Suppressor macrophage treated with lipopolysaccharide for 4 hours (primary cell): ENCODE results near the gene TTLL7.

Experiments used
- DNase-seq: peaks from one replicate; pipeline ENCODE4 v3.0.0-alpha.2; 2020

Gene TTLL7, protein sequence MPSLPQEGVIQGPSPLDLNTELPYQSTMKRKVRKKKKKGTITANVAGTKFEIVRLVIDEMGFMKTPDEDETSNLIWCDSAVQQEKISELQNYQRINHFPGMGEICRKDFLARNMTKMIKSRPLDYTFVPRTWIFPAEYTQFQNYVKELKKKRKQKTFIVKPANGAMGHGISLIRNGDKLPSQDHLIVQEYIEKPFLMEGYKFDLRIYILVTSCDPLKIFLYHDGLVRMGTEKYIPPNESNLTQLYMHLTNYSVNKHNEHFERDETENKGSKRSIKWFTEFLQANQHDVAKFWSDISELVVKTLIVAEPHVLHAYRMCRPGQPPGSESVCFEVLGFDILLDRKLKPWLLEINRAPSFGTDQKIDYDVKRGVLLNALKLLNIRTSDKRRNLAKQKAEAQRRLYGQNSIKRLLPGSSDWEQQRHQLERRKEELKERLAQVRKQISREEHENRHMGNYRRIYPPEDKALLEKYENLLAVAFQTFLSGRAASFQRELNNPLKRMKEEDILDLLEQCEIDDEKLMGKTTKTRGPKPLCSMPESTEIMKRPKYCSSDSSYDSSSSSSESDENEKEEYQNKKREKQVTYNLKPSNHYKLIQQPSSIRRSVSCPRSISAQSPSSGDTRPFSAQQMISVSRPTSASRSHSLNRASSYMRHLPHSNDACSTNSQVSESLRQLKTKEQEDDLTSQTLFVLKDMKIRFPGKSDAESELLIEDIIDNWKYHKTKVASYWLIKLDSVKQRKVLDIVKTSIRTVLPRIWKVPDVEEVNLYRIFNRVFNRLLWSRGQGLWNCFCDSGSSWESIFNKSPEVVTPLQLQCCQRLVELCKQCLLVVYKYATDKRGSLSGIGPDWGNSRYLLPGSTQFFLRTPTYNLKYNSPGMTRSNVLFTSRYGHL

DNA sequence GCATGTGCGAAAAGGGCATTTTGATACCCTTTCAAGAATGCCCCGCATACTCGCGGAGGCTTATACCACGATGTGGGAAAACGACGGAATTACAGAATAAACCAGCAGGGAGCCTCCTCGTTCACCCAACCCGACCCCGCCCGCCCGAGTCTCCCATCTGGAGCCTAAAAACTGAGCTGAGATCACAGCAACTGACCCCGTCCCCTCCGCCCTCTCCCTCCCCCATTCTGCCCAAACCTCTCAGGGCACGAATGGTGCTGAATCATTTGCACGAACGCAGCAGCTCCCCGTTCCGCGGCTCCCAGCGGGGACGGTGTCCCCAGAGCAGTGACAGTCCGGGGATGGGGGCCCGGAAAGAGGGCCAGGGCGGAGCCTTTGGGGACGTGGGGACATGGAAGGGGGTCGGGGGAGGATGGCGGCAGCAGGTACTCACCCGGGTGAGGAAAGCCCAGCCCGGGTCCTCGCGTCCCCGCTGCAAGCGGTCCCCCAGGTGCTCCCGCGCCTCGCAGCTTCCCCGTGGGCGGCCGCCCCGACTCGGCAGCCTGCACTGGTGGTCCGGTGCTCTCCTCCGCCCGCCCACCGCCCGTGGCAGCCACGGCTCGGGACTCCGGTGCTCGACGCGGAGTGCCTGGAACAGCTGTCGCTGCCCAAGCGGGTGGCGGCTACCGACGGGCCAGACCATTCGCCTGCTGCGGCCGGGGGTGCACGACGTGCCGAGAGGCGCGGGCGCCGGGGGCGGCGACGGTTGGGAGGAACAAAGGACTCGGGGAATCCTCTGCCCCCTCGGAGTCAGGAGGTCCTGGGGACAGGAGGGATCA, at the start of gene TTLL7:
TSS of gene TTLL7 (minus strand) at position 635 of the 818 bp plus-strand sequence. CDS start 46,921 bp downstream, outside the sequence.
- peak; percentile 74 for DNase-seq

DNA sequence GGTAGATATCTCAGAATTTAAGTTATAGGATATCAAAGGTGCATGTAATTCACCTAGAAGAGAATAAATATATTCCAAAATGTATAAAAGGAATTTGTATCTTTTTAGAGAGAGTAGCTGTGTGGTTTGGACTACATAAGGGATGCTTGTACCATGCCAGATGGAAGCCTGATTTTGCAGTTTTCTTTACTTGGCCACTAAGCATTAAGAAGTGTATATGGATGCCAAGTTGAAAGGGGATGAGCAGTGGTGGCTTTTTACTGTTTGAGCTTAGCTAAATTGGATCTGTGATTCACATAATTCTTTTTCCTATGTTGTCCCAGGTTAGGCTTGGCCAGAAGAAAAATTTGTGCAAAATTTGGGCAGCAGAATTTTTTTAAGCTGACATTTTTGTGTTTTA, 43.5 kb upstream of the TTLL7 start:
- DNase-seq = no peak

DNA sequence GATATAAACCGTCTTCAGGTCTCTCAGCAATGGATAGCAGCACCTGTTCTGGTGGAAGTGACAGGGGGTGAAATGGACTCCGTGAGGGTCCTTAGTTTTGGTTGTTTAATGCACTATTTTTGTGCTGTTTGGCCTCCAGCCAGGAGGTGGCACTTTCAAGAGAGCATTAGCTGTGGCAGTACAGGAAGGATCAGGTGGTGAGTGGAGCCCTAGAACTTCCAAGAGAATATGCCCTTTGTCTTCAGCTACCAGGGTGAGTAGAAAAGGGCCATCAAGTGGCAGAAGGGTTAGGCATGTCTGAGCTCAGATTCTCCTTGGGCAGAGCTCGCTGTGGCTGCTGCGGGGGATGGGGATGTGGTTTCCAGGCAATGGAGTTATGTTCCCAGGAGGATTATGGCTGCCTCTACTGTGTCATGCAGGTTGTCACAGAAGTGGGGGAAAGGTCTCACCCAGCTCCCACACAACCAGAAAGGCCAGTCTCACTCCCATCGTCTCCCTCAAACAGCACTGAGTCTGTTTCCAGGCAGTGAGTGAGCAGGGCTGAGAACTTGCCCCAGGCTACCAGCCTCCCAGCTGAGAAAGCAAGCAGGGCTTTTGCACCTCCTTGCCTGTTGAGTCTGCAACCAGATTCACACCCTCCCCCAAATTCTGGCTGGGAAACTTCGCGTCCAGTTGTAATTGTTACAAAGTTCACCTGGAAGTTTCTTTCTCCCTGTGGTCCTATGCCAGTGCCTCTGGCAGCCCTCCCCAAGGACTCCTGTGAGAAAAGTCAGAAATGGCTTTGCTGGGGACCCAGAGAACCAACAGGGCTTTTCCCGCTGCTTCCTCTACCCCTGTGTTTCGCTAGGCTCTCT, 39.1 kb upstream of the TTLL7 start:
- no peak for DNase-seq

DNA sequence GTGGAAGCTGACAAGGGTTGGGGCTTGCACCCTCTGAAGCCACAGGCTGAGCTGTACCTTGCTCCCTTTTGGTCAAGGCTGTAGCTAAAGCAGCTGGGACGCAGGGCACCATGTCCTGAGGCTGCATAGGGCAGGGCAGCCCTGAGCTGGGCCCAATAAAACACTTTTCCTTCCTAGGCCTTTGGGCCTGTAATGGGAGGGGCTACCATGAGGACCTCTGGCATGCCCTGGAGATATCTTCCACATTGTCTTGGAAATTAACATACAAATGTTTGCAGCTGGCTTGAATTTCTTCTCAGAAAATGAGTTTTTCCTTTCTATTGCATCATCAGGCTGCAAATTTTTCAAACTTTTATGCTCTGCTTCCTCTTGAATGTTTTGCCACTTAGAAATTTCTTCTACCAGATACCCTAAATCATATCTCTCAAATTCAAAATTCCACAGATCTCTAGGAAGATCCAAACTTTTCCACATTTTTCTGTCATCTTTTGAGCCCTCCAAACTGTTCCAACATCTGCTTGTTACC, 32.9 kb upstream of the TTLL7 start:
- no peak for DNase-seq

DNA sequence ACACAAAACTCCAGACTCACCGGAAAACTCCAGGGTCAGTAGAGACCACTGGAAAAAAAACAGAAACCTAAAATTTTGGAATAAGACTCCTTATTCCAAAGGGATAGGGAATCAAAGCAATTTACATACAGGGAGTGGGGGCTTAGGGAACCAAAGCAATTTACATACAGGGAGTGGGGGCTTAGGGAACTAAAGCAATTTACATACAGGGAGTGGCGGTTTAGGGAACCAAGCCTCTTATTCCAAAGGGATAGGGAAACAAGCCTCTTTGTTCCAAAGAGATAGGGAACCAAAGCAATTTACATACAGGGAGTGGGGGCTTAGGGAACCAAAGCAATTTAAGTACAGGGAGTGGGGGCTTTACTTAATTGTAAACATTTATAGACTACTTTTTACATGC, 28.4 kb upstream of the TTLL7 start:
- no peak for DNase-seq

DNA sequence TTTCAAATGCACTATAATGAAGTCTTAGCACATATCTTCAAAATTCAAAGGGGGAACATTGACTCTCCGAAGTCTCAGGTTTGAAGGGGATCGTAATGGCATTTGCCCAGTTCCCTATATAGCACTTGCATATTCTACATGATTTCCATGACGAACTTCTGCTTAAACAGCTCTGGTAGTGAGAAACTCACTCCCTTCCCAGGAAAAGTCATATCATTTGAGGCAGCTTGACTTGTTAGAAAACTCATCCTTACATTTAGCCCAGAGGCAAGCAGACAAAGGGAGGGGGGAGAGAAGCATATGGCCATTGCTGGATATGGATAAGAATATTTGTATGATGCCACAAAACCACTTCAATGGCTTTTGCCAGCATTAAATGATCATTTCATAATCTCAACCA, 27.0 kb upstream of the TTLL7 start:
- DNase-seq = no peak

DNA sequence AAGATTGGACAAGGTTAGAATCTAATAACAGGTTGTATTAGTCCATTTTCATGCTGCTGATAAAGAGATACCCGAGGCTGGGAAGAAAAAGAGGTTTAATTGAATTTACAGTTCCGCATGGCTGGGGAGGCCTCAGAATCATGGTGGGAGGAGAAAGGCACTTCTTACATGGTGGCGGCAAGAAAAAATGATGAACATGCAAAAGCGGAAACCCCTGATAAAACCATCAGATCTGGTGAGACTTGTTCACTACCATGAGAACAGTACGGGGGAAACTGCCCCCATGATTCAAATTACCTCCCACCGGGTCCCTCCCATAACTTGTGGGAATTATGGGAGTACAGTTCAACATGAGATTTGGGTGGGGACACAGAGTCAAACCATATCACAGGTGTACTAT, 22.9 kb upstream of the TTLL7 start:
- DNase-seq = no peak

DNA sequence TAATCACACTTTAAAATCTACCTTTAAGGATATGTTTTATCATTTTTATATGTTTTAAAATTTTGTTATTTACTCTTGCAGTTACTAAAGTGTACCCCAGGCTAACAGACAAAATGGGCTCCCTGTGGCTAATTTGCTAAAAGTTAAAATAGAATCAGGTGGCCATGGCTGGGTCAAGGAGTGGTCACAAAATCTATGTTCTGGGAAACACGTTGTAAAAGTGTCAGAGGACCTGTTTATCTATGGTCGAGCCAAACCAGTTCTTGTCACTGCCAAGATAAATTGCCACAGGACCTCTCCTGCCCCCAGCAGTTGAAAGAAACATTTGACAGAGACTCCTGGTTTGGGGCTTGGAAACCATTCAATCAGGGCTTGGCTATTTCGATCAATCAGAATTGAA, 21.2 kb upstream of the TTLL7 start:
- DNase-seq = no peak

DNA sequence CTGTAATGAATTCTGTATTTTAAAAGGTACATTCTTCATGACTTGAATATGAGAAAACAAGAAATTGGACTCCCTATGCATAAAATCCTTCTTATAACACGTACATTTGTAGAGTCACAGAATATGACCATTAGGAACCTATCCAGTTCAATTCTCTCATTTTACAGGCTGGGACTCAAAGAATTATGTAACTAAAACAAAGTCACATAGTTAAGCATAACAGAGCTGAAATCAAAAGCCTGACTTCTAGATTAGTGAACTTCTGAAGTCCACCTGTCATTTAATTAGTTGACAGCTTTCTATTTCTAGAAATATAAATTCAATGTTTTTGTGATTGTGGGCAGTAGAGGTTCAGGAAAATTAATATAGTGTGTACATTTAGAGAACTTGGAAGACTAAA, 20.3 kb upstream of the TTLL7 start:
- no peak for DNase-seq

DNA sequence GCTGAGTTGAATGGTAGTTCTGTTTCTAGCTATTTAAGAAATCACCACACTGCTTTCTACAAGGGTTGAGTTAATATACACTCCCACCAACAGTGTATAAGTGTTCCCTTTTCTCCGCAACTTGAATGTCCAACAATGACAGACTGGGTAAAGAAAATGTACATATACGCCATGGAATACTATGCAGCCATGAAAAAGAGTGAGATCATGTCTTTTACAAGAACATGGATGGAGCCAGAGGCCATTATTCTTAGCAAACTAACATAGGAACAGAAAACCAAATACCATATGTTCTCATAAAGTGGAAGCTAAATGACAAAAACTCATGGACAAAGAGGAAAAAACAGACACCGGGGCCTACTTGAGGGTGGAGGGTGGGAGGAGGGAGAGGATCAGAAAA, 14.8 kb upstream of the TTLL7 start:
- DNase-seq = no peak

DNA sequence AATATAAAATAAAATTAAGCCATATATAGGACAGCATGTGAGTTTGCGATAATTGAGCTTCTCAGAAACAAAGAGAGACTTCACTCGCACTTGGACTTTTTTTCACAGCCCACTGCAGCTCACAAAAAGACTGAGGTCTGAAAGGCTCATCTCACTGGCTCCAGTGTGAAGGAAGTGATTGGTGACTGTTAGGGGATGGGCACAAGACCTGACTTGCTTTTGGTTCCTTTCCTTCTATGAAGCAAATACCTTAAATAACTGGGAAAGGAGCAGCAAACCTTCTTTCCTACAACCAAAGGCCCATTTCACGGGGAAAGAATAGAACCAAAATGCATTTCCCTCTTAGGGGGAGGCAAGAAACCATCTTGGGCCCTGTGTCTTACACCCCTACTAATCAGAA, 13.1 kb upstream of the TTLL7 start:
- DNase-seq = no peak

DNA sequence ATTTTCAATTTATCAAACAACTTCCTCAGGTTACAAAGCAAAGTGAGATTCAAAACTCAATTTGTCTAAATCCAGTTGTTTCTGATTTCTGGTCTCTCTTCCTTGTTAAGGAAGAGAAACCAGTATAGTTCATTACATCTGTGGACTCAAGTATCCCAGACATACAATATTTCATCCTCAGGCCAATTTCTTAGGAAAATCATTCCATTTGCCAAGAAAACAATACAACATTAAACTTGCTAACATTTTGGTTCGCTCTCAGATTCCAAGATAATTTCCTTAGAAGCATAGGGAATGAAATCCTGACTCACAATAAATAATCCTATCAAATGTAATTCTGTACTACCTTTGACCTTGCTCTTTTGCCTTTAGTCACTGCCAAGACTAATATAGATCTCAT, 11.2 kb upstream of the TTLL7 start:
- no peak for DNase-seq

DNA sequence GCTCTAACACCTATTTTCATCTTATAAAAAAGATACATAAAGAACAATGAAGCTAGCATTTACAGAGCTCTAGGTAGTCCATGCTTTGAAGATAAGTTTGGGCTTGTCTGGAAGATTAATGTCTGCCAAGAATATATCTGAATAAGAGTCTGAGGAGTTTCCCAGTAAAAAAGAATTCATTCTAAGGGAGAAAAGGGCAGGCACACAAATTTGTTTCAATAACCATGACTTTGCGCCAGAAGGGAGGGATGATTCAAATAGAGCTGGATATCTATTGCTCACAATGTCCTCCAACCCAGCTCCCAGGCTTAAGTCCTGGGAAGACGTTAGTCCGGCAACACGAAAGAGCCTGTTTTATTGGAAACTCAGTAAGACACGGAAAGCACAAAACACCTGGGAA, 9.7 kb upstream of the TTLL7 start:
- DNase-seq = no peak

DNA sequence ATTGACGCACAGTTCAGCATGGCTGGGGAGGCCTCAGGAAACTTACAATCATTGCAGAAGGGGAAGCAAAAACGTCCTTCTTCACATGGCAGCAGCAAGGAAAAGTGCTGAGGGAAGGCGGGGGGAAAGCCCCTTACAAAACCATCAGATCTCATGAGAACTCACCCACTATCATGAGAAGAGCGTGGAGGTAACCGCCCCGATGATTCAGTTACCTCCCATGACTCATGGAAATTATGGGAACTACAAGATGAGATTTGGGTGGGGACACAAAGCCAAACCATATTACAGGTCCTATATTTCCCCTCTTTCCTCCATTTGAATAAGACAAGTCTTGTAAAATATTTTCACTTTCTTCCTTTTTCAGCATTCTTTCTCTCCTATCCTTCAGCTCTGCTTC, 7.7 kb upstream of the TTLL7 start:
- DNase-seq = peak; percentile 6

DNA sequence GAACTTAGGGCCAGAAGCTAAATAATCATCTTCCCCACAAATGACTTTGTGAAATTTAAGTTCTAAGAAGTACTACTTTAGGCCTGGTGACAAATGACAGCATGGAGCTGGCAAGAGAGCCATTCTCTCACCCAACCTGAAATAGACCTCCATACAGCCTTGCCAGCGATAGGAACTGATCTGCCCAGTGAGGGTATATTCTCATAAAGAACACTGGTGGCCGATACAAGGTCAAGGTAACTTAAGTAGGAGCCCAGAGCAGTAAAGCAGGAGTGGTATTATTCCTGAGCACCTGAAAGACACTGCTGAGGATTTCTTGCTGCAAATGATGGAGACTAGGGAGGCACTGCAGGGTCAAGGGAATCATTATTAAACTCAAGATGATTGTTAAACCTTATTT, 2.6 kb upstream of the TTLL7 start:
- no peak for DNase-seq

DNA sequence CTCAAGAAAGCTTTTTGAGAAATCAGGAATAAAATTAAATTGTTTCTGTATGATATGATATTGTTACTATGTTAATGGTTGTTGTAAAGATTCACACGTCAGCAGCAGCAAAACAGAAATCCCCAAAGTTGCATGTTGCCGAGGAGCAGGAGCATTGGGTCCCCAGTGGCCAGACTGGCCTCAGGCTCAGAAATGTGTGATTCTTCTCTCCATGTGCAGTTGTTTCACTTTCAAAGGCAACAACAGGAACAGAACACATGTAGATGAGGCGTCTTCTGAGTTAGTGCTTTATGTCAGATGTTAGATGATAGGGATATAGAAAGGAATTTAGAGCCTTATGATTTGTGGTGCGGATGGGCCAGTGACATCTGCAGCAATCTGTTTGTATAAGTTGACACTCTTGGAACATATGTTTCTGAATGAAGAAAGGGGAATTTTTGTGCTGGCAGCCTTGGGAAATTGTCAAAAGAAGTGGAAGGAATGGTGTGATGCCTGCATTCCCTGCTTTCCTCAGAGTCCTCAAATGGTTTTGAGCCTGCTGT, 2.1 kb upstream of the TTLL7 start:
- no peak for DNase-seq

DNA sequence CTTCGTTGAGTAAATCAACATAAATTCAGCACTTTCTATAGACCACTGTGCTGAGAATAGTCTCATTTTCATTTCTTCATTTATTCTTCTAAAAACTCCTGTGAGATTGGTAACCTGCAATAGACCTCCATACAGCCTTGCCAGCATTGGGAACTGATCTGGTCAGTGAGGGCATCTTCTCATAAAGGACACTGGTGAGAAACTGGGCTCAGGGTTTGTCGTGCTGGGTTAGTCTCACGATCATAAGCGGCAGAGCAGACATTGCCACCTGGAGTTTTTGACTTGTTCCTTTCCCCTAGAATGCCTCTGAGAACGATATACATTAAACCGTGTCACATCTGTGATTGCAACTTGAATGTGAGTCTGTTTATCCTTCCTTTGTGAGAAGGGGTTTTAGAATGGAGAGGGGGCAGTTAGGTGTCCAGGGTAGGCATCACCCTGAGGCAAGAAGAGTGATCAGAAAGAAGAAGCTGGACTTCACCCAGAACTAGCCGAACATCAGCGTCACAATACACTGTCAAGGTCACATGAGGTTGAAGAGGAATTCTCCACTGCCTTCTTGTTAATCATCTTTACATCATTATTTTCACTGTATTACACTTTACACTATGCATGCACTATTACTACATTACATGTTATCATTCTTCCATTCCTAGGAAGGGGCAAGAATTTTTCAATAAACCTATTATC, 1.4 kb upstream of the TTLL7 start:
- DNase-seq = no peak

DNA sequence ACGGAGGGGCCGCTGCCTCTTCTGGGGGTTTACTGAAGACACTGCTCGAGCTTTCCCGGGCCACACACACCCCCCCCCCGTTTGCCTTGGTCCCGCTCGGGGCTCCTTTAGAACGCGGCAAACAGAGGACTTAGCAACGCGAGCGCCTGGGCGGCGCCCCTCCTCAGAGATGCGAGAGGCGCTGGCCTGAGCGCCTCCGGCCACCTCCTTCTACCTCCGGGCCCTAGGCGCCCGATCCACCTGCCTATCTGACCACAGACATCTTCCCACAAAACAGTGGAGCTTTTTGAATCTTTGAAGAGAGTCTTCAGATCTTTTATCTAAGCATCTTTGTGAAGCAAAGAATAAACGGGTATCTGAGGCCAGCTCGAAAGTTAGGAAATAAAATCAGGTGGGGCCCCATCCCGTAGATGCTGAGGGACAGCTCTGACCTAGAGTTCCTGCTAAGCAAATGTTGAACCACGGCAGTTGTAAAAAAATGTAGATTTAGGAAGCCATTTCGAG, 436 bp upstream of the TTLL7 start:
- DNase-seq = peak; percentile 75

DNA sequence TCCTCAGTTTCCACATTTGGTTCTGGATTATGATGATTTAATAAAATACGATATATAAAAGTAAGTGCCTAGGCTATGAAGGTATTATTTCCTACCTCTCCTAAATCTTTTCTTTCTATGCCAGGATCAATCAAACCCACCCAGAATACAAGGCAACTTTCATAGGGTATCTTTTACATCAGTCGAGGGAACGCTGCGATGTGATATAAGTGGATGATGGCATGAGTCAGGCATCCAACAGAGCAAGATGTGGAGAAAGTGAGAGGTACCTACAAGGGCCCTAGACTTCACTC, 781 bp downstream of the TTLL7 start:
- no peak for DNase-seq

DNA sequence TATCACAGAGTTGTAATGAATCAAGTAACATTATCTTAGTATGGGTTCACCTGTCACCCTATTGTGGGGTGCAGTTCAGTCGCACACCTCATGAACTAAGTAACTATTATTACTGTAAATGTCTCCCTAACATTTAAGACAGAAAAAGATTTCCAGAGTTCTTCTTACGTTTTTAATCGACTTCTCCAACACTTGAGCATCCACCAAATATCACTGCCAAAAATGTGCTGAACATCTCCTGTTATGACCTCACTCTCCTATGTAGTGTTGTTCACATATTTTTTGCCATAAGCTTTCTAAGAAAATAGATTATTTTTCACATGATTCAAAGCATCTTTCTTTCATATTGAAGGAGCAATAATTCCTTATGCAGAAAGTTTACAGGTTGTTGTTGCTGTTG, 1.3 kb downstream of the TTLL7 start:
- no peak for DNase-seq

DNA sequence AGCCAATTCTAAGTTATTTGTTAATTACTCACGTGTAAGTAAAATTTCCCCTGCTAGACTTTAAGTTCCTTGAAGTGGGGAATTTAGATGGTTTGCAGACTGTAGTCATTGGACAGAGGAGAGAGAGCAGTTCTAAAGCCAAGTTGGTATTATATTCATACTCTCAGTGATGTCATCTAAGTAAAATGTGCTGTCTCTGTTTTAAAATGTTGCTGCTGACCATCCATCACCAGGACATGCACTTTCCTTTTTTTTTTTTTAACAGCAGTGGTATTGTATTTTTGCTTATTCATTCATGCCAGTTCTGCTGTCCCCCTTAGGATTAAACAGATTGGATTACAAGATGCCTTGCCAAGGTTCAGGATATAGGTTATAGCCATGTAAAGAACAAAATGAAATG, 2.3 kb downstream of the TTLL7 start:
- no peak for DNase-seq
